ENCODE data around the gene PGLYRP4. TPM values are rescaled to one million over a fixed set of nuclear protein-coding genes. Genes with fewer than 3 reads are reported as not detected.
A peak's percentile ranks its signal among the peaks of the same experiment; 100 is the strongest.

The PGLYRP4 gene
- total RNA-seq, 1 donor from 2014 or later = 4.4 TPM

GRCh38 chr1:153362187-153362775 is 13.6 kb upstream of the PGLYRP4 start:
- Mint-ChIP-seq H3K4me3 (no peak overlapping the region), H3K9me3 (no peaks in the 10 kb centered on the region), H3K27me3 (peaks cover 6% of the 10 kb centered on the region), H3K36me3 (peaks cover 4% of the 10 kb centered on the region), H3K27ac (peak overlapping the region; percentile 97), H3K4me1 (ENCODE audit: unreplicated experiment) (peaks cover 3% of the 10 kb centered on the region)
- no peak for TF ChIP-seq CTCF (conservative IDR thresholded peaks at IDR 0.05)
- DNase-seq (ENCODE audit: extremely low spot score, unreplicated experiment) = no peak

- H3K27ac Mint-ChIP-seq = peak overlapping the region; percentile 97
- no peak for TF ChIP-seq CTCF (conservative IDR thresholded peaks at IDR 0.05)
- no peaks in the 10 kb centered on the region for H3K9me3 Mint-ChIP-seq
- H3K27me3 Mint-ChIP-seq = peaks cover 6% of the 10 kb centered on the region
- no peak for DNase-seq (ENCODE audit: extremely low spot score, unreplicated experiment)
- peaks cover 5% of the 10 kb centered on the region for H3K4me1 Mint-ChIP-seq (ENCODE audit: unreplicated experiment)
- H3K4me3 Mint-ChIP-seq = peak overlapping the region; percentile 78
- peaks cover 4% of the 10 kb centered on the region for H3K36me3 Mint-ChIP-seq
Observed at GRCh38 chr1:153361480-153362109, 13.0 kb upstream of the PGLYRP4 start.

GRCh38 chr1:153360592-153361479 is 12.2 kb upstream of the PGLYRP4 start:
- no peaks in the 10 kb centered on the region for H3K9me3 Mint-ChIP-seq
- H3K36me3 Mint-ChIP-seq = peaks cover 4% of the 10 kb centered on the region
- H3K27me3 Mint-ChIP-seq = peaks cover 3% of the 10 kb centered on the region
- no peak for TF ChIP-seq CTCF (conservative IDR thresholded peaks at IDR 0.05)
- no peak for DNase-seq (ENCODE audit: extremely low spot score, unreplicated experiment)
- H3K4me1 Mint-ChIP-seq (ENCODE audit: unreplicated experiment) = peaks cover 6% of the 10 kb centered on the region
- peak overlapping the region; percentile 78 for H3K4me3 Mint-ChIP-seq
- peak overlapping the region; percentile 92 for H3K27ac Mint-ChIP-seq

- H3K27me3 Mint-ChIP-seq = no peaks in the 10 kb centered on the region
Observed at GRCh38 chr1:153360190-153360589, 11.5 kb upstream of the PGLYRP4 start.

GRCh38 chr1:153359241-153359640 is 10.6 kb upstream of the PGLYRP4 start:
- peak; percentile 49 for DNase-seq (ENCODE audit: extremely low spot score, unreplicated experiment)
- H3K27me3 Mint-ChIP-seq = no peaks in the 10 kb centered on the region
- no peak overlapping the region for H3K4me3 Mint-ChIP-seq
- H3K36me3 Mint-ChIP-seq = peaks cover 4% of the 10 kb centered on the region
- peaks cover 3% of the 10 kb centered on the region for H3K4me1 Mint-ChIP-seq (ENCODE audit: unreplicated experiment)
- H3K27ac Mint-ChIP-seq = no peak overlapping the region
- TF ChIP-seq CTCF (conservative IDR thresholded peaks at IDR 0.05) = no peak
- H3K9me3 Mint-ChIP-seq = no peaks in the 10 kb centered on the region

More at GRCh38 chr1:153360190-153360589, 11.5 kb upstream of the PGLYRP4 start:
- no peak for DNase-seq (ENCODE audit: extremely low spot score, unreplicated experiment)
- TF ChIP-seq CTCF (conservative IDR thresholded peaks at IDR 0.05) = no peak
- H3K9me3 Mint-ChIP-seq = no peaks in the 10 kb centered on the region
- peak overlapping the region; percentile 67 for H3K4me3 Mint-ChIP-seq
- peaks cover 4% of the 10 kb centered on the region for H3K36me3 Mint-ChIP-seq
- peaks cover 3% of the 10 kb centered on the region for H3K4me1 Mint-ChIP-seq (ENCODE audit: unreplicated experiment)
- H3K27ac Mint-ChIP-seq = peak overlapping the region; percentile 84
